GM06990 (cell line): Measurements from ENCODE around the gene TEX11.
"Not testable (repeated sequence)": the region's sequence is repeated elsewhere in the genome, so short reads cannot be mapped to it uniquely, and the experiment has no call there.

Experiments
- DNase-seq: peaks from one replicate; pipeline ENCODE4 v3.0.0-alpha.2; 2011; ENCODE audit not compliant: insufficient read length; ENCODE audit errors: extremely low read depth
- H3K27me3 ChIP-seq: replicated peaks from 2 replicates; pipeline ENCODE4 v1.6.0; 2011; ENCODE audit warnings: low read length; ENCODE audit not compliant: control insufficient read depth, insufficient read depth
- H3K36me3 ChIP-seq: 2 replicates; pipeline ENCODE4 v1.5.1; 2011; ENCODE audit warnings: low read length; ENCODE audit not compliant: control insufficient read depth, insufficient read depth
- H3K4me3 ChIP-seq: replicated peaks from 2 replicates; pipeline ENCODE4 v1.5.1; 2011; ENCODE audit warnings: low read depth, mild to moderate bottlenecking, control low read depth, low read length
- TF ChIP-seq, protein P1 (sequence below): IDR thresholded peaks from 2 replicates; pipeline ENCODE4 v1.5.1; 2011; ENCODE audit warnings: low read length, control low read depth, mild to moderate bottlenecking, inconsistent platforms; ENCODE audit not compliant: insufficient read depth, poor library complexity, severe bottlenecking

TEX11 gene

DNA sequence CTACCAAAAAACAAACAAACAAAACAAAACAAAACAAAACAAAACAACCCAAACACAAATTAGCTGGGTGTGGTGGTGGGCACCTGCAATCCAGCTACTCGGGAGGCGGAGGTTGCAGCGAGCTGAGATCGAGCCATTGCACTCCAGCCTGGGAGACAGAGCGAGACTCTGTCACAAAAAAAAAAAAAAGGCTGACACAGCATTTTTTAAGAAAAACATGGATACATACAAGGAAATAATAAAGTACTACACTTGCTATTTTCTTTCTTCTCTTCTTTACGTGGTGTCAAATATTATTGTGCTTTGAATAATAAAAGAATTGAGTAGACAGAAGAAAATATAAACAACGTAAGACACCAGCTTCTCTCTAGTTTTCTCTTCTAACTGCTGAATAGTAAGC, 73.9 kb downstream of the TEX11 start:
- no peaks in the 10 kb centered on the region for H3K36me3 ChIP-seq
- H3K4me3 ChIP-seq, result no peak overlapping the region
- H3K27me3 ChIP-seq, result no peaks in the 10 kb centered on the region
- TF ChIP-seq, protein P1, sequence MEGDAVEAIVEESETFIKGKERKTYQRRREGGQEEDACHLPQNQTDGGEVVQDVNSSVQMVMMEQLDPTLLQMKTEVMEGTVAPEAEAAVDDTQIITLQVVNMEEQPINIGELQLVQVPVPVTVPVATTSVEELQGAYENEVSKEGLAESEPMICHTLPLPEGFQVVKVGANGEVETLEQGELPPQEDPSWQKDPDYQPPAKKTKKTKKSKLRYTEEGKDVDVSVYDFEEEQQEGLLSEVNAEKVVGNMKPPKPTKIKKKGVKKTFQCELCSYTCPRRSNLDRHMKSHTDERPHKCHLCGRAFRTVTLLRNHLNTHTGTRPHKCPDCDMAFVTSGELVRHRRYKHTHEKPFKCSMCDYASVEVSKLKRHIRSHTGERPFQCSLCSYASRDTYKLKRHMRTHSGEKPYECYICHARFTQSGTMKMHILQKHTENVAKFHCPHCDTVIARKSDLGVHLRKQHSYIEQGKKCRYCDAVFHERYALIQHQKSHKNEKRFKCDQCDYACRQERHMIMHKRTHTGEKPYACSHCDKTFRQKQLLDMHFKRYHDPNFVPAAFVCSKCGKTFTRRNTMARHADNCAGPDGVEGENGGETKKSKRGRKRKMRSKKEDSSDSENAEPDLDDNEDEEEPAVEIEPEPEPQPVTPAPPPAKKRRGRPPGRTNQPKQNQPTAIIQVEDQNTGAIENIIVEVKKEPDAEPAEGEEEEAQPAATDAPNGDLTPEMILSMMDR, result no peak
- DNase-seq, result no peak

DNA sequence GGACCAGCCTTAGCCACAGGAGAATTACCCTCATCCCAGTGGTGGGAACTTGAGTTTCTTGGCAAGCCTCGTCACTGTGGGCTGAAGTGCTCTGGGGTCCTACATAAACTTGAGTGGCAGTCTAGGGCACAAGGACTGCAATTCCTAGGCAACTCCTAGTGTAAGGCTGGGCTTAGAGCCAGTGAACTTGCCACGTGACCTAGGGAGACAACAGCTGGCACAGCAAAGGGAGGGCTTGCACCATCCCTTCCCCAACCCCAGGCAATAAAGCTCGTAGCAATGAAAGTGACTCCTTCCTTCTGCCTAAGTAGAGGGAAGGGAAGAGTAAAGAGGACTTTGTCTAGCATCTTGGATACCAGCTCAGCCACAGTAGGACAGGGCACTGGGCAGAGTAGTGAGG, 81.8 kb downstream of the TEX11 start:
- DNase-seq, result no peak
- TF ChIP-seq, protein P1, result no peak

DNA sequence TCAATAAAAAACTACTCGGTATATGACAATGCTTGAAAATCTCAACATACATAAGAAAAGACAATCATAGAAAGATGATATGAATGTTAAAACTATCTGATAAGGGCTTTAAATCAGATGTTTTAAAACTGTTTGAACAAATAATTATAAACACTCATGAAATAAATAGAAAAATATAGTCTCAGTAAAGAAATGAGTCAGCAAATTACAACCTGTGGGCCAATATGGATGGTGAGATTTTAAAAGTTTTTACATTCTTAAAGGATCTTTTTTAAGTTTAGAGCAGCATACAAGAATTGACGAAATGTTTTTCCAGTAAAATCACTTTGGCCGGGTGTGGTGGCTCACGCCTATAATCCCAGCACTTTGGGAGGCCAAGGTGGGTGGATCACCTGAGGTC, 83.1 kb downstream of the TEX11 start:
- Histone ChIP-seq H3K4me3 (no peak overlapping the region), H3K27me3 (no peaks in the 10 kb centered on the region), H3K36me3 (no peaks in the 10 kb centered on the region)
- TF ChIP-seq, protein P1, result no peak
- DNase-seq, result no peak

More for the DNA sequence above, 81.8 kb downstream of the TEX11 start:
- no peak overlapping the region for H3K4me3 ChIP-seq
- H3K36me3 ChIP-seq, result no peaks in the 10 kb centered on the region
- H3K27me3 ChIP-seq, result no peaks in the 10 kb centered on the region

DNA sequence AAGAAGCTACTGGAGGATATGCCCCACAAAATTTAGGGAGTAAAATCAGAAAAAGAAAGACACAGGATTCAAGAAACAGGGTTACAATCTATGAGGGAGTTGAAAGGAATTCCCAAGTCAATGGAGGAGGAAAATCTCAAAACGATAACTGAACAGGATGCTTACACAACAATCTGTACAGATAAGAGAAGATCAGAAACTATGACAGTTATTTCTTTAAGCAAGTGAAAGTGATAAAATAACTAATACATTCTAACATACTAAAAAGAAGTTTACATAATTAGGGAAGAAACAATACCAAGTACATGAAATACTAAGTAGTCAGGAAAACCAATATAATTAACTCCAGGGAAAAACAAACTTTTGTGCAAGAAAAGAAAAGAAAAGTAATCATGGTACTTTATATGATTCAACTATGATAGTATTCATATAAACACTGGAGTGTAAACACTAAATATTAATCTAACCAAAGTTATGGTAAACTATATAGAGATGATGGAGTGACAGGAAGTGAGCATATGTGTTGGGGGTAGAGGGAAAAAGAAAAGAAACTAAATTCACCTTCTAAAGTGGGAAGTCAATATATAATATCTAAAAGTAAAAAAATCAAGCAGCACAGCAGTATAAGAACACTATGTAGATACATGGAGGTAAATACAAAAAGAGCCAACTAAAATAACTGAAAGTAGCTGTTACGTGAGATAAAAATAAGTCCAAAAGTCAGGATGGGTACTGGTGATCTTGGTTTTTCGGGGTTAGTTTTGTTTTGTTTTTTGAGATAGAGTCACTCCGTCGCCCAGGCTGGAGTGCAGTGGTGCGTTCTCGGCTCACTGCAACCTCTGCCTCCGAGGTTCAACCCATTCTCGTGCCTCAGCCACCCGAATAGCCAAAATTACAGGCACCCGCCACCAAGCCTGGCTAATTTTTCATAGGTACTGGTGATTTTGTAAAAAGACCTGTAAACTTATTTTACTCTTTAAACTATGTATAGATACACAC, 99.3 kb downstream of the TEX11 start:
- no peak for DNase-seq
- no peaks in the 10 kb centered on the region for H3K27me3 ChIP-seq
- TF ChIP-seq, protein P1, result no peak
- no peak overlapping the region for H3K4me3 ChIP-seq
- no peaks in the 10 kb centered on the region for H3K36me3 ChIP-seq

DNA sequence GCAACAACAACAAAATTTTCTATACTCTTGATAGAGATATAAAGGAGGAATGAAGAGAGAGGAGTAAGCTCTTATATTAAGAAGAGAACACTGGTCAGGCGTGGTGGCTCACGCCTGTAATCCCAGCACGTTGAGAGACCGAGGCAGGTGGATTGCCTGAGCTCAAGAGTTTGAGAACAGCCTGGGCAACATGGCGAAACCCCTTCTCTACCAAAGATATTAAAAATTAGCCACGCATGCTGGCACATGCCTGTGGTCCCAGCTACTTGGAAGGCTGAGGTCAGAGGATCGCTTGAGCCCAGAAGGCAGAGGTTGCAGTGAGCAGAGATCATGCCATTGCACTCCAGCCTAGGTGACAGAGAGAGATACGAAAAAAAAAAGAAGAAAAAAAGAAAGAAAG, 102.4 kb downstream of the TEX11 start:
- DNase-seq, result no peak
- TF ChIP-seq, protein P1, result no peak
- Histone ChIP-seq H3K27me3 (no peaks in the 10 kb centered on the region), H3K4me3 (no peak overlapping the region), H3K36me3 (no peaks in the 10 kb centered on the region)

DNA sequence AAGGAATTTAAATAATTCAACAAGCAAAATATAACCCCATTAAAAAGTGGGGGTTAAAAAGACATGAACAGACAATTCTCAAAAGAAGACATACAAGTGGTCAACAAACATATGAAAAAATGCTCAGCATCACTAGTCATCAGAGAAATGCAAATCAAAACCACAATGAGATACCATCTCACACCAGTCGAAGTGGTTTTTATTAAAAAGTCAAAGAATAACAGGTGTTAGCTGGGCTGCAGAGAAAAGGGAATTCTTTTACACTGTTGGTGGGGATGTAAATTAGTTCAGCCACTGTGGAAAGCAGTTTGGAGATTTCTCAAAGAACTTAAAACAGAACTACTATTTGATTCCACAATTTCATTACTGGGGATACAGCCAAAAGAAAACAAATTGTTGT, 111.8 kb downstream of the TEX11 start:
- not testable (repeated sequence) for H3K4me3 ChIP-seq, H3K27me3 ChIP-seq, H3K36me3 ChIP-seq, DNase-seq
